A549 (cell line): ENCODE measurements around the gene RUNX2. TPM values are rescaled to one million over a fixed set of nuclear protein-coding genes. Genes with fewer than 3 reads are reported as not detected.

Experiments
- ATAC-seq, 2 experiments: fragments of 200-7000 bp in 1 of 2; fragments of >200 bp in 1 of 2; cut with Nextera tagmentation in 1 of 2; cut with Tn5 transposase in 1 of 2; 3 replicates each; pipeline versions ENCODE4 v1.8.0 to v1.9.1; 2018 to 2020; ENCODE audit warnings: mild to moderate bottlenecking in 1 of 2, moderate library complexity in 1 of 2
- CTCF ChIA-PET: fragments of 300-600 bp; sonication (Branson Sonifier 250); formaldehyde crosslinking; extraction: SDS; loops from one replicate; lab custom pipeline; 2021; ENCODE audit warnings: antibody characterized with exemption, inconsistent platforms; lab: Yijun Ruan, JAX
- POLR2A ChIA-PET: fragments of 350-600 bp; formaldehyde crosslinking; extraction: SDS; loops from one replicate; lab custom pipeline; 2021; ENCODE audit warnings: antibody characterized with exemption, inconsistent platforms; lab: Yijun Ruan, JAX
- DNase-seq, 2 experiments: peaks; one replicate each; pipeline versions ENCODE4 v3.0.0 to v3.0.0-alpha.2; 2011 to 2016; ENCODE audit warnings: low read depth in 1 of 2, low spot score in 1 of 2
- FAIRE-seq: peaks from 2 replicates; lab custom pipeline; 2011; peaks lifted over from hg19 to GRCh38; lab: Jason Lieb, UNC
- H3K27ac ChIP-seq, 2 experiments: fragments of >200 bp; sonication (Bioruptor Twin); formaldehyde crosslinking; 3 replicates each; pipeline ENCODE4 v1.5.1; 2016 to 2017
- H3K4me1 ChIP-seq: fragments of >200 bp; sonication (Bioruptor Twin); formaldehyde crosslinking; 3 replicates; pipeline ENCODE4 v1.6.1; 2016
- H3K4me2 ChIP-seq: fragments of >200 bp; sonication (Bioruptor Twin); formaldehyde crosslinking; 3 replicates; pipeline ENCODE4 v1.6.1; 2016
- H3K4me3 ChIP-seq: fragments of >200 bp; sonication (Bioruptor Twin); formaldehyde crosslinking; 3 replicates; pipeline ENCODE4 v1.5.1; 2016
- H3K9me3 ChIP-seq: fragments of >200 bp; sonication (Bioruptor Twin); formaldehyde crosslinking; 3 replicates; pipeline ENCODE4 v1.6.1; 2016
- ATOH8 ChIP-seq: fragments of 250-450 bp; sonication (Bioruptor Pico); IDR thresholded peaks from 2 replicates; pipeline ENCODE4 v1.5.0; 2020; ENCODE audit warnings: low read depth, mild to moderate bottlenecking, moderate library complexity
- BCL3 ChIP-seq: fragments of >200 bp; sonication (Bioruptor Twin); formaldehyde crosslinking; IDR thresholded peaks from 3 replicates; pipeline ENCODE4 v1.6.1; 2016
- CBX8 ChIP-seq: fragments of 200-600 bp; sonication (generic); IDR thresholded peaks from 2 replicates; pipeline ENCODE4 v1.6.1; 2016
- CHD4 ChIP-seq: fragments of 200-600 bp; sonication (generic); IDR thresholded peaks from 2 replicates; pipeline ENCODE4 v1.6.1; 2016; ENCODE audit warnings: antibody characterized with exemption, mild to moderate bottlenecking, borderline replicate concordance
- ELK1 ChIP-seq: fragments of 150-350 bp; IDR thresholded peaks from 2 replicates; pipeline ENCODE4 v1.6.1; 2014; ENCODE audit warnings: low read depth, mild to moderate bottlenecking, low read length
- GATA3 ChIP-seq: IDR thresholded peaks from 2 replicates; pipeline ENCODE4 v1.6.1; 2012; ENCODE audit warnings: borderline replicate concordance
- HEYL ChIP-seq: fragments of 250-450 bp; sonication (Bioruptor Pico); IDR thresholded peaks from 2 replicates; pipeline ENCODE4 v1.8.0; 2021; ENCODE audit warnings: mild to moderate bottlenecking, moderate library complexity
- HOXA7 ChIP-seq: fragments of 250-450 bp; sonication (Bioruptor Pico); IDR thresholded peaks from 2 replicates; pipeline ENCODE4 v1.5.0; 2020; ENCODE audit warnings: mild to moderate bottlenecking, moderate library complexity
- HOXB5 ChIP-seq: fragments of 250-450 bp; sonication (Bioruptor Pico); IDR thresholded peaks from 2 replicates; pipeline ENCODE4 v1.5.0; 2020; ENCODE audit warnings: mild to moderate bottlenecking, moderate library complexity
- KDM1A ChIP-seq: fragments of 200-600 bp; sonication (generic); IDR thresholded peaks from 2 replicates; pipeline ENCODE4 v1.6.1; 2016; ENCODE audit warnings: low read depth, mild to moderate bottlenecking
- MAZ ChIP-seq: fragments of 150-350 bp; IDR thresholded peaks from 2 replicates; pipeline ENCODE4 v1.6.1; 2014; ENCODE audit warnings: antibody characterized with exemption, low read depth, low read length, borderline replicate concordance
- POLR2A ChIP-seq: IDR thresholded peaks from 2 replicates; pipeline ENCODE4 v1.6.1; 2012; ENCODE audit warnings: mild to moderate bottlenecking, low read length
- RAD21 ChIP-seq, 2 experiments: fragments of >200 bp in 1 of 2; sonication (Bioruptor Twin) in 1 of 2; formaldehyde crosslinking in 1 of 2; IDR thresholded peaks in 1 of 2; conservative IDR thresholded peaks in 1 of 2; 2 replicates in 1 of 2; 3 replicates in 1 of 2; pipeline ENCODE4 v1.6.1; 2012 to 2018; ENCODE audit warnings: inconsistent platforms in 1 of 2
- RARB ChIP-seq: fragments of 250-450 bp; sonication (Bioruptor Pico); IDR thresholded peaks from 2 replicates; pipeline ENCODE4 v1.8.0; 2021; ENCODE audit warnings: mild to moderate bottlenecking, moderate library complexity
- RFX5 ChIP-seq: fragments of 450-650 bp; IDR thresholded peaks from 2 replicates; pipeline ENCODE4 v1.7.1; 2014; ENCODE audit warnings: antibody characterized with exemption, mild to moderate bottlenecking, moderate library complexity
- SMC3 ChIP-seq: fragments of >200 bp; sonication (Bioruptor Twin); formaldehyde crosslinking; IDR thresholded peaks from 3 replicates; pipeline ENCODE4 v1.6.1; 2018; ENCODE audit warnings: inconsistent platforms
- TFCP2L1 ChIP-seq: fragments of 250-450 bp; sonication (Bioruptor Pico); IDR thresholded peaks from 2 replicates; pipeline ENCODE4 v1.5.0; 2021; ENCODE audit warnings: mild to moderate bottlenecking
- USF2 ChIP-seq: fragments of 450-650 bp; IDR thresholded peaks from 2 replicates; pipeline ENCODE4 v1.6.1; 2014; ENCODE audit warnings: antibody characterized with exemption
- ZSCAN20 ChIP-seq: fragments of 250-450 bp; sonication (Bioruptor Pico); IDR thresholded peaks from 2 replicates; pipeline ENCODE4 v1.8.0; 2022; ENCODE audit warnings: mild to moderate bottlenecking, moderate library complexity
- WGBS: methylation state at CpG from one replicate; pipeline ENCODE4 v1.1.6; 2017; ENCODE audit errors: missing lambda C conversion rate; 5-methylcytosine and 5-hydroxymethylcytosine counted together
- polyA plus RNA-seq, 4 experiments: library from polyadenylated mRNA; depleted of rRNA in 3 of 4; stranded (reverse); fragments of >200 nt; fragmentation: RNase III in 1 of 4; extraction: RNeasy Plus Mini Kit Qiagen cat#74134 plus additional on column Dnase treatment in 1 of 4; gene quantifications; 2 replicates in 3 of 4; 3 replicates in 1 of 4; pipeline ENCODE4 v1.2.3, GENCODE V29; 2011 to 2017
- TF ChIP-seq, protein P1 (sequence below): fragments of >200 bp; sonication (Bioruptor Twin); formaldehyde crosslinking; IDR thresholded peaks from 3 replicates; pipeline ENCODE4 v1.5.1; 2016
- TF ChIP-seq, protein P2 (sequence below): IDR thresholded peaks from 2 replicates; pipeline ENCODE4 v1.6.1; 2012

Gene RUNX2
- polyA plus RNA-seq, 2 of the 4 experiments (the other 2 are of a cell fraction): 0.13 to 0.83 TPM

DNA sequence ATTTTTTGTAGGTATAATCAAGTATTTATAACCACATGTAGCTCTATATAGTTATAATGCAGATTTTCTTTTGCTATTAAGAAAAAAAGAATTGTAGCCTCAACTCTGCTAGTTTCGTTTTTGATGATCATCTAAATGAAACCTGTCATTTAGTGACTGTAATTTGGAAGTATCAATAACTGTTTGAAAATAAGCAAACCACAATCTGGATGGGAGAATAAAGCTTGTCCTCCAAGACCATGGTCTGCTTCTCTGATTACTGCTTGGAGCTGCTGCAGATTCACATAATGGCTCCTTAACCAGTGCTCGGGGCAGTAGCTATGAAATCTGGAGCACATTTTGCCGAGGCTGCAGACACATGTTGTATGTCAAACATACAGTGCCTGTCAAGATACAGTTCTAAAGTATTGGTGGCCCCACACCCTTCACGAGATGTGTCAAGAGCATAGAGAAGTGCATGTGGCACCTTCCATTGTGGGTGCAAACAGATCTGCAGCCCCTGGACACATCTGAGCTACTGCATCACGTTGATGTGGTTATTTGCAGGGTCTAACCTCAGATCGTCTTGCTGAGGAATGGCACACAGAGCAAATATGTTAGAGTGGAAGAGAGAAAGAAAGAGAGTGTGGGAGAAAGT is 305.3 kb downstream of the RUNX2 start (continued):
- TF ChIP-seq ATOH8: no peak

DNA sequence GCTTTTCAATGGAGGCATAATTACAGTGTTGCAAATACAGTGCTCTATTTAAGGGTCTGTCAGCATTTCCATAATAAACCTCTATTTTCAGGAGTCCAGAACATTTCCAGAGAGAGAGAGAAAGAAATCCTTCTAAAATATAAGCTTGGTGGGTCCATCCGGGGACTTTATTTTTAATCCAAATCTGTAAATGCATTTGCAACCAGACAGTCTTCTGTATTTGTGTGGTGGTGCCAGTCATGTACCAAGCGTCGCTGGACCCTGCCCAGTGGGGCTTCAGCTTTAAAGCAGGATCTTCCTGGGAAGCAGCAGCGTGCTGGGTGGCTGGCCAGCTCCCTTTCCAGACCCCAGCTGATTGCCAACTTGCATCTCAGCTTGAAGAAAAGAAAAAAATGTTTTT is 306.1 kb downstream of the RUNX2 start:
- ATAC-seq (no peak), DNase-seq (no peak), FAIRE-seq (no peak)
- TF ChIP-seq GATA3: no peak
- Histone ChIP-seq H3K9me3 (no peaks in the 10 kb centered on the region), H3K4me3 (no peak overlapping the region), H3K27ac (no peak overlapping the region), H3K4me2 (no peak overlapping the region), H3K4me1 (no peaks in the 10 kb centered on the region)
- WGBS: 85% methylated on average over 4 of the region's 4 CpGs
- ChIA-PET POLR2A (no interaction called here), CTCF (no interaction called here)

- H3K4me2 ChIP-seq: no peak overlapping the region
- no peak for TF ChIP-seq HOXB5 (CRISPR knock-in tag)
- no peak for TF ChIP-seq HOXA7 (CRISPR knock-in tag)
- TF ChIP-seq GATA3: no peak
- TF ChIP-seq RARB (CRISPR knock-in tag): no peak
- TF ChIP-seq BCL3: no peak
- no peak for TF ChIP-seq TFCP2L1 (CRISPR knock-in tag)
- TF ChIP-seq HEYL (CRISPR knock-in tag): no peak
- TF ChIP-seq RAD21 (conservative IDR thresholded peaks at IDR 0.05 in 1 of 2, IDR thresholded peaks at IDR 0.05 in 1 of 2): no peak
- no peak for TF ChIP-seq MAZ
- no peak for TF ChIP-seq RFX5
- no peak for TF ChIP-seq CBX8
- no peak for TF ChIP-seq SMC3
- no peak for TF ChIP-seq POLR2A
- no peak for TF ChIP-seq ZSCAN20 (CRISPR knock-in tag)
- TF ChIP-seq ELK1: no peak
- no peak for TF ChIP-seq CHD4
- no peak for TF ChIP-seq KDM1A
- H3K9me3 ChIP-seq: no peaks in the 10 kb centered on the region
- H3K4me1 ChIP-seq: no peaks in the 10 kb centered on the region
- H3K4me3 ChIP-seq: no peak overlapping the region
- WGBS: 60% methylated on average over 8 of the region's 8 CpGs
- ATAC-seq (no peak), FAIRE-seq (no peak), DNase-seq (no peak)
- ChIA-PET CTCF (no interaction called here), POLR2A (no interaction called here)
- no peak overlapping the region for H3K27ac ChIP-seq
These were observed 307.2 kb downstream of the RUNX2 start for GRCh38 chr6:45635284-45635867.

DNA sequence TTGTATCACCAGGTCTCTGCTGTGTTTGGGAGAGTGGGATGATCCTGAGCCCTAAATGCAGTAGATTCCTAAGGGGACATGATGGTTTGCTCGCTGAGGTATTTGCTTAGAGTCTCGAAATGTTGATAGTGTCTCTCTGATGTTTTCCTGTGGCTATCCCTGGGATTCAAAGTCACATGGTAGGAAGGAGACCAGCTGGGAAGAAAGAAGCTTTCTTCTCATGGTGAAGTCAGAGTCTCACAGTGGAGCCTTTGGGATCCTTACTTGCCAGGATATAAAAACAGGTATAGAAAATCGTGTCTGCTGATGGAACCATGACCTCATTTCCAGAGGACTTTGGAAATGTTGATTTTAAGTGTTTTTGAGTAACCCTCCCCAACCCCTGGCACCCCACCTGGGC is 308.9 kb downstream of the RUNX2 start:
- ChIA-PET CTCF (interaction anchor here (1.0 to 1.2 kb wide), 2 partner anchors 20 to 66 kb away, joined by 3 read pairs; no protein-coding TSS in a partner anchor), POLR2A (no interaction called here)
- Histone ChIP-seq H3K27ac (no peak overlapping the region), H3K4me1 (no peaks in the 10 kb centered on the region), H3K4me2 (no peak overlapping the region), H3K4me3 (no peak overlapping the region), H3K9me3 (no peaks in the 10 kb centered on the region)
- TF ChIP-seq USF2 (no peak), RARB (CRISPR knock-in tag) (no peak)
- TF ChIP-seq, protein P1, sequence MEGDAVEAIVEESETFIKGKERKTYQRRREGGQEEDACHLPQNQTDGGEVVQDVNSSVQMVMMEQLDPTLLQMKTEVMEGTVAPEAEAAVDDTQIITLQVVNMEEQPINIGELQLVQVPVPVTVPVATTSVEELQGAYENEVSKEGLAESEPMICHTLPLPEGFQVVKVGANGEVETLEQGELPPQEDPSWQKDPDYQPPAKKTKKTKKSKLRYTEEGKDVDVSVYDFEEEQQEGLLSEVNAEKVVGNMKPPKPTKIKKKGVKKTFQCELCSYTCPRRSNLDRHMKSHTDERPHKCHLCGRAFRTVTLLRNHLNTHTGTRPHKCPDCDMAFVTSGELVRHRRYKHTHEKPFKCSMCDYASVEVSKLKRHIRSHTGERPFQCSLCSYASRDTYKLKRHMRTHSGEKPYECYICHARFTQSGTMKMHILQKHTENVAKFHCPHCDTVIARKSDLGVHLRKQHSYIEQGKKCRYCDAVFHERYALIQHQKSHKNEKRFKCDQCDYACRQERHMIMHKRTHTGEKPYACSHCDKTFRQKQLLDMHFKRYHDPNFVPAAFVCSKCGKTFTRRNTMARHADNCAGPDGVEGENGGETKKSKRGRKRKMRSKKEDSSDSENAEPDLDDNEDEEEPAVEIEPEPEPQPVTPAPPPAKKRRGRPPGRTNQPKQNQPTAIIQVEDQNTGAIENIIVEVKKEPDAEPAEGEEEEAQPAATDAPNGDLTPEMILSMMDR: no peak
- TF ChIP-seq, protein P2, sequence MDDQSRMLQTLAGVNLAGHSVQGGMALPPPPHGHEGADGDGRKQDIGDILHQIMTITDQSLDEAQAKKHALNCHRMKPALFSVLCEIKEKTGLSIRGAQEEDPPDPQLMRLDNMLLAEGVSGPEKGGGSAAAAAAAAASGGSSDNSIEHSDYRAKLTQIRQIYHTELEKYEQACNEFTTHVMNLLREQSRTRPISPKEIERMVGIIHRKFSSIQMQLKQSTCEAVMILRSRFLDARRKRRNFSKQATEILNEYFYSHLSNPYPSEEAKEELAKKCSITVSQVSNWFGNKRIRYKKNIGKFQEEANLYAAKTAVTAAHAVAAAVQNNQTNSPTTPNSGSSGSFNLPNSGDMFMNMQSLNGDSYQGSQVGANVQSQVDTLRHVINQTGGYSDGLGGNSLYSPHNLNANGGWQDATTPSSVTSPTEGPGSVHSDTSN: no peak
- DNase-seq (no peak), ATAC-seq (no peak), FAIRE-seq (no peak)
- 45% methylated on average over 3 of the region's 3 CpGs for WGBS
